Neuron (in vitro differentiated cells): ENCODE data around the gene GNAT1.

ENCODE experiments used
- H2AFZ ChIP-seq: one replicate; pipeline ENCODE4 v1.6.1; 2013; ENCODE audit warnings: low read depth, mild to moderate bottlenecking, inconsistent platforms, low read length, moderate library complexity
- H3K27me3 ChIP-seq: one replicate; pipeline ENCODE4 v1.6.1; 2013; ENCODE audit warnings: low read length; ENCODE audit not compliant: insufficient read depth
- H3K36me3 ChIP-seq: one replicate; pipeline ENCODE4 v1.6.1; 2013; ENCODE audit warnings: low read length; ENCODE audit not compliant: insufficient read depth
- H3K4me1 ChIP-seq: one replicate; pipeline ENCODE4 v1.6.1; 2013; ENCODE audit warnings: low read length; ENCODE audit not compliant: insufficient read depth
- H3K4me3 ChIP-seq: 2 replicates; pipeline ENCODE4 v1.5.1; 2013; ENCODE audit warnings: mild to moderate bottlenecking, low read length, moderate library complexity
- H3K9me3 ChIP-seq: one replicate; pipeline ENCODE4 v1.6.1; 2013; ENCODE audit warnings: low read length

GNAT1 gene

GRCh38 chr3:50174947-50175524 is 16.4 kb upstream of the GNAT1 start:
- Histone ChIP-seq H3K36me3 (no peaks in the 10 kb centered on the region), H3K9me3 (no peaks in the 10 kb centered on the region), H2AFZ (no peak overlapping the region), H3K27me3 (no peaks in the 10 kb centered on the region), H3K4me1 (peaks cover 10% of the 10 kb centered on the region), H3K4me3 (no peak overlapping the region)

- Histone ChIP-seq H3K27me3 (peaks cover 2% of the 10 kb centered on the region), H3K9me3 (no peaks in the 10 kb centered on the region), H3K36me3 (no peaks in the 10 kb centered on the region), H2AFZ (no peak overlapping the region), H3K4me3 (no peak overlapping the region), H3K4me1 (no peaks in the 10 kb centered on the region)
Observed at GRCh38 chr3:50177346-50177745, 14.1 kb upstream of the GNAT1 start.

GRCh38 chr3:50179710-50180109 is 11.7 kb upstream of the GNAT1 start:
- no peak overlapping the region for H3K4me3 ChIP-seq
- H3K4me1 ChIP-seq = no peaks in the 10 kb centered on the region
- H3K36me3 ChIP-seq = no peaks in the 10 kb centered on the region
- H2AFZ ChIP-seq = no peak overlapping the region
- H3K9me3 ChIP-seq = no peaks in the 10 kb centered on the region
- H3K27me3 ChIP-seq = peaks cover 2% of the 10 kb centered on the region

- H2AFZ ChIP-seq = no peak overlapping the region
- no peaks in the 10 kb centered on the region for H3K4me1 ChIP-seq
- no peak overlapping the region for H3K4me3 ChIP-seq
- H3K36me3 ChIP-seq = no peaks in the 10 kb centered on the region
- H3K27me3 ChIP-seq = peaks cover 2% of the 10 kb centered on the region
- H3K9me3 ChIP-seq = no peaks in the 10 kb centered on the region
Observed at GRCh38 chr3:50181985-50182384, 9.4 kb upstream of the GNAT1 start.

- no peaks in the 10 kb centered on the region for H3K36me3 ChIP-seq
- H3K9me3 ChIP-seq = no peaks in the 10 kb centered on the region
- H3K4me1 ChIP-seq = no peaks in the 10 kb centered on the region
- H2AFZ ChIP-seq = no peak overlapping the region
- H3K4me3 ChIP-seq = no peak overlapping the region
- H3K27me3 ChIP-seq = peaks cover 2% of the 10 kb centered on the region
Observed at GRCh38 chr3:50182533-50183099, 8.8 kb upstream of the GNAT1 start.

GRCh38 chr3:50183755-50184154 is 7.7 kb upstream of the GNAT1 start:
- Histone ChIP-seq H3K9me3 (no peaks in the 10 kb centered on the region), H2AFZ (no peak overlapping the region), H3K4me3 (no peak overlapping the region), H3K4me1 (no peaks in the 10 kb centered on the region), H3K36me3 (no peaks in the 10 kb centered on the region), H3K27me3 (peaks cover 2% of the 10 kb centered on the region)

- no peaks in the 10 kb centered on the region for H3K36me3 ChIP-seq
- no peak overlapping the region for H3K4me3 ChIP-seq
- H2AFZ ChIP-seq = no peak overlapping the region
- H3K9me3 ChIP-seq = no peaks in the 10 kb centered on the region
- H3K27me3 ChIP-seq = peaks cover 2% of the 10 kb centered on the region
- no peaks in the 10 kb centered on the region for H3K4me1 ChIP-seq
Observed at GRCh38 chr3:50184242-50184978, 7.0 kb upstream of the GNAT1 start.

- Histone ChIP-seq H3K4me1 (no peaks in the 10 kb centered on the region), H3K4me3 (no peak overlapping the region), H3K9me3 (no peaks in the 10 kb centered on the region), H3K36me3 (no peaks in the 10 kb centered on the region), H3K27me3 (peaks cover 2% of the 10 kb centered on the region), H2AFZ (no peak overlapping the region)
Observed at GRCh38 chr3:50185230-50185629, 6.2 kb upstream of the GNAT1 start.

- Histone ChIP-seq H3K27me3 (peaks cover 2% of the 10 kb centered on the region), H3K4me1 (no peaks in the 10 kb centered on the region), H3K9me3 (no peaks in the 10 kb centered on the region), H3K4me3 (no peak overlapping the region), H2AFZ (no peak overlapping the region), H3K36me3 (no peaks in the 10 kb centered on the region)
Observed at GRCh38 chr3:50186096-50186495, 5.3 kb upstream of the GNAT1 start.

- Histone ChIP-seq H3K27me3 (peaks cover 10% of the 10 kb centered on the region), H2AFZ (no peak overlapping the region), H3K4me3 (no peak overlapping the region), H3K4me1 (no peaks in the 10 kb centered on the region), H3K9me3 (no peaks in the 10 kb centered on the region), H3K36me3 (no peaks in the 10 kb centered on the region)
Observed at GRCh38 chr3:50187750-50188149, 3.7 kb upstream of the GNAT1 start.

GRCh38 chr3:50189274-50189673 is 2.1 kb upstream of the GNAT1 start:
- no peaks in the 10 kb centered on the region for H3K36me3 ChIP-seq

GRCh38 chr3:50189989-50190388 is 1.4 kb upstream of the GNAT1 start:
- H3K9me3 ChIP-seq = no peaks in the 10 kb centered on the region
- H3K4me3 ChIP-seq = no peak overlapping the region
- peaks cover 10% of the 10 kb centered on the region for H3K27me3 ChIP-seq
- H3K4me1 ChIP-seq = no peaks in the 10 kb centered on the region
- H3K36me3 ChIP-seq = no peaks in the 10 kb centered on the region
- H2AFZ ChIP-seq = no peak overlapping the region

More at GRCh38 chr3:50189274-50189673, 2.1 kb upstream of the GNAT1 start:
- Histone ChIP-seq H3K9me3 (no peaks in the 10 kb centered on the region), H3K4me1 (no peaks in the 10 kb centered on the region), H2AFZ (no peak overlapping the region), H3K4me3 (no peak overlapping the region), H3K27me3 (peaks cover 10% of the 10 kb centered on the region)

GRCh38 chr3:50192124-50192523 is 714 bp downstream of the GNAT1 start:
- no peaks in the 10 kb centered on the region for H3K4me1 ChIP-seq
- no peak overlapping the region for H2AFZ ChIP-seq
- no peaks in the 10 kb centered on the region for H3K36me3 ChIP-seq
- no peaks in the 10 kb centered on the region for H3K9me3 ChIP-seq
- no peak overlapping the region for H3K4me3 ChIP-seq
- H3K27me3 ChIP-seq = peaks cover 26% of the 10 kb centered on the region
